OCI-LY7 (cell line): Measurements from ENCODE around the gene INF2. TPM values are rescaled to one million over a fixed set of nuclear protein-coding genes. Genes with fewer than 3 reads are reported as not detected.

Experiments
- Bru-seq: library from RNA; stranded (reverse); fragments of 400-500 nt; gene quantifications from one replicate; lab custom pipeline; 2021; lab: Mats Ljungman, UMichigan
- BruChase-seq, 2 experiments: library from RNA; stranded (reverse); fragments of 400-500 nt; gene quantifications; one replicate each; lab custom pipeline; 2021; lab: Mats Ljungman, UMichigan
- BruUV-seq: library from RNA; stranded (reverse); fragments of 400-500 nt; replicated peaks from 2 replicates; lab custom pipeline; 2021; lab: Mats Ljungman, UMichigan
- CTCF ChIA-PET: fragments of 300-600 bp; sonication (Branson Sonifier 250); formaldehyde crosslinking; loops from one replicate; lab custom pipeline; 2022; ENCODE audit warnings: antibody characterized with exemption; ENCODE audit not compliant: unreplicated experiment; lab: Charles Lee
- POLR2A ChIA-PET: fragments of 300-600 bp; sonication (Branson Sonifier 250); formaldehyde crosslinking; loops from one replicate; lab custom pipeline; 2022; ENCODE audit warnings: antibody characterized with exemption; lab: Charles Lee
- DNase-seq: peaks from one replicate; pipeline ENCODE4 v3.0.0-alpha.2; 2015; ENCODE audit warnings: low spot score
- H2AFZ ChIP-seq: fragments of 200-600 bp; sonication (generic), shearing (Covaris generic); 2 replicates; pipeline ENCODE4 v1.6.1; 2014; ENCODE audit warnings: mild to moderate bottlenecking, antibody characterized with exemption, low read length, moderate library complexity
- H3K27ac ChIP-seq: fragments of 200-600 bp; sonication (generic); 2 replicates; pipeline ENCODE4 v1.5.1; 2014; ENCODE audit warnings: mixed run types, low read depth, mild to moderate bottlenecking, moderate library complexity, low read length, inconsistent platforms; ENCODE audit not compliant: poor library complexity, severe bottlenecking
- H3K36me3 ChIP-seq: fragments of 200-600 bp; sonication (generic); 2 replicates; pipeline ENCODE4 v1.6.1; 2014; ENCODE audit warnings: mild to moderate bottlenecking, antibody characterized with exemption, low read length, moderate library complexity, mixed read lengths; ENCODE audit not compliant: insufficient read depth
- H3K4me1 ChIP-seq: fragments of 200-600 bp; sonication (generic); 2 replicates; pipeline ENCODE4 v1.5.1; 2014; ENCODE audit warnings: mild to moderate bottlenecking, low read length; ENCODE audit not compliant: insufficient read depth, poor library complexity, severe bottlenecking
- H3K4me2 ChIP-seq: fragments of 200-600 bp; sonication (generic); 2 replicates; pipeline ENCODE4 v1.6.1; 2014; ENCODE audit warnings: mild to moderate bottlenecking, low read length
- H3K4me3 ChIP-seq: fragments of 200-600 bp; sonication (generic); 2 replicates; pipeline ENCODE4 v1.5.1; 2014; ENCODE audit warnings: mild to moderate bottlenecking, low read depth, low read length; ENCODE audit not compliant: poor library complexity, severe bottlenecking
- H3K79me2 ChIP-seq: fragments of 200-600 bp; sonication (generic); 2 replicates; pipeline ENCODE4 v1.6.1; 2016; ENCODE audit warnings: low read depth, mild to moderate bottlenecking, low read length, moderate library complexity, mixed read lengths; ENCODE audit not compliant: insufficient read depth
- H3K9me2 ChIP-seq: fragments of 200-600 bp; sonication (generic); 2 replicates; pipeline ENCODE4 v1.6.1; 2016; ENCODE audit warnings: mild to moderate bottlenecking, low read length, mixed read lengths; ENCODE audit not compliant: insufficient read depth
- H3K9me3 ChIP-seq: fragments of 200-600 bp; sonication (generic); 2 replicates; pipeline ENCODE4 v1.6.1; 2014; ENCODE audit warnings: mild to moderate bottlenecking, mixed run types, low read length, mixed read lengths
- H4K20me1 ChIP-seq: fragments of 200-600 bp; sonication (generic); 2 replicates; pipeline ENCODE4 v1.6.1; 2014; ENCODE audit warnings: mild to moderate bottlenecking, antibody characterized with exemption, low read length, moderate library complexity, mixed read lengths; ENCODE audit not compliant: insufficient read depth
- CTCF ChIP-seq: fragments of 200-600 bp; sonication (generic); conservative IDR thresholded peaks from 2 replicates; pipeline ENCODE4 v1.5.1; 2014; ENCODE audit warnings: mild to moderate bottlenecking, antibody characterized with exemption, low read length, moderate library complexity, mixed read lengths
- EZH2phosphoT487 ChIP-seq: fragments of 200-600 bp; sonication (generic); IDR thresholded peaks from 2 replicates; pipeline ENCODE4 v1.6.1; 2018; ENCODE audit warnings: low read depth, borderline replicate concordance, mild to moderate bottlenecking, mixed run types, antibody characterized with exemption, low read length, moderate library complexity, mixed read lengths
- intact Hi-C: fragments of 100-400 bp; cut with micrococcal nuclease; formaldehyde crosslinking; loops from one replicate; pipeline ENCODE4 v1.10.0; 2022; ENCODE audit not compliant: unreplicated experiment
- long read RNA-seq: library from polyadenylated mRNA; stranded (forward); transcript quantifications from one replicate; pipeline ENCODE4 v2.0.0, GENCODE V29; 2022
- total RNA-seq, 2 experiments: library from RNA; depleted of rRNA in 1 of 2; stranded (reverse); fragments of >200 nt in 1 of 2; shearing (Covaris generic) in 1 of 2; gene quantifications; 2 replicates each; pipeline ENCODE4 v1.2.3, GENCODE V29; 2014 to 2022

INF2 gene
- 32.7 and 39.4 TPM in 2 replicates for total RNA-seq (2014; rRNA removed; shearing (Covaris generic))
- 43.4 and 51.6 TPM in 2 replicates for total RNA-seq (2022)
- Bru-seq, nascent RNA: percentile 45 among the genes with signal in this experiment
- BruChase-seq, experiment 1, labeled RNA remaining after a 6-hour chase: percentile 55 among the genes with signal in this experiment
- percentile 49 among the genes with signal in this experiment for BruChase-seq, experiment 2, labeled RNA remaining after a 2-hour chase
- long read RNA-seq, partial matches to known transcripts: 9 of 22 reads
- long read RNA-seq, other reads (novel, unspliced or antisense): 13 of 22 reads

GRCh38 chr14:104689109-104689880 is at the start of gene INF2:
Gene INF2 (plus strand): TSS chr14:104689618. CDS start chr14:104701366, 11,748 bp downstream.
- no peaks in the 10 kb centered on the region; the same call in 1 of the 2 replicates for H3K36me3 ChIP-seq
- peak within 1 kb of the TSS; percentile 36; the same call in 1 of the 2 replicates for H2AFZ ChIP-seq
- no TSS peak for BruUV-seq
- peak within 1 kb of the TSS; percentile 86 for H3K4me3 ChIP-seq
- peak; percentile 72 for DNase-seq
- H3K4me2 ChIP-seq: peak within 1 kb of the TSS; percentile 81
- peaks cover 14% of the 10 kb centered on the region; the same call in 1 of the 2 replicates for H3K79me2 ChIP-seq
- intact Hi-C loops: no loop called here
- H3K9me2 ChIP-seq: no peaks in the 10 kb centered on the region
- peaks cover 51% of the 10 kb centered on the region for H3K4me1 ChIP-seq
- ChIA-PET POLR2A (interaction anchor here (0.7 kb wide), 1 partner anchor 32 kb away, joined by 3 read pairs; no protein-coding TSS in a partner anchor), CTCF (no interaction called here)
- TF ChIP-seq CTCF: no peak
- TF ChIP-seq EZH2phosphoT487: no peak
- 0 out of 2 replicates have a peak, but pooled peaks cover 5% of the 10 kb centered on the region for H4K20me1 ChIP-seq
- H3K27ac ChIP-seq: peak within 1 kb of the TSS; percentile 23
- H3K9me3 ChIP-seq: no peaks in the 10 kb centered on the region

- Histone ChIP-seq H2AFZ (no peak overlapping the region), H3K9me2 (no peaks in the 10 kb centered on the region), H3K4me2 (no peak overlapping the region), H3K27ac (no peak overlapping the region), H3K9me3 (no peaks in the 10 kb centered on the region), H3K4me3 (no peak overlapping the region), H3K36me3 (no peaks in the 10 kb centered on the region), H3K4me1 (no peaks in the 10 kb centered on the region), H4K20me1 (no peaks in the 10 kb centered on the region), H3K79me2 (no peaks in the 10 kb centered on the region)
- TF ChIP-seq CTCF (peak; percentile 94), EZH2phosphoT487 (no peak)
- ChIA-PET POLR2A (interaction anchor here (0.6 kb wide), 1 partner anchor 42 kb away, joined by 3 read pairs; no protein-coding TSS in a partner anchor), CTCF (interaction anchor here (0.6 kb wide), 1 partner anchor 130 kb away, joined by 4 read pairs; no protein-coding TSS in a partner anchor)
- DNase-seq: peak; percentile 69
- intact Hi-C loops: loop anchor here (1.0 to 10.0 kb wide), 2 partner anchors 503 to 565 kb away; no protein-coding TSS in a partner anchor
- BruUV-seq: no TSS peak
Observed at GRCh38 chr14:104639885-104640548, 49.4 kb upstream of the INF2 start.
